Left ventricle myocardium inferior (tissue), 1 donor: Measurements from ENCODE around the gene CCDC71L. TPM values are rescaled to one million over a fixed set of nuclear protein-coding genes. Genes with fewer than 3 reads are reported as not detected.

Source experiments
- DNase-seq: peaks from one replicate; pipeline ENCODE4 v3.0.0-alpha.2; 2020
- H3K27ac ChIP-seq: fragments of 200-600 bp; replicated peaks from 2 replicates; pipeline ENCODE4 v1.8.0; 2021
- H3K27me3 ChIP-seq: fragments of 200-600 bp; 2 replicates; pipeline ENCODE4 v1.8.0; 2021; ENCODE audit warnings: low read depth
- H3K36me3 ChIP-seq: fragments of 200-600 bp; 2 replicates; pipeline ENCODE4 v1.8.0; 2021
- H3K4me1 ChIP-seq: fragments of 200-600 bp; 2 replicates; pipeline ENCODE4 v1.8.0; 2021
- H3K4me3 ChIP-seq: fragments of 200-600 bp; 2 replicates; pipeline ENCODE4 v1.8.0; 2021; ENCODE audit warnings: mild to moderate bottlenecking, moderate library complexity
- H3K9me3 ChIP-seq: fragments of 200-600 bp; replicated peaks from 2 replicates; pipeline ENCODE4 v1.8.0; 2021
- intact Hi-C: fragments of 100-400 bp; cut with micrococcal nuclease; formaldehyde crosslinking; loops from one replicate; pipeline ENCODE4 v1.11.0; 2022
- total RNA-seq: library from RNA; stranded (reverse); fragmentation: NEBNext Ultra II Directional; extraction: Animal tissue kit (Norgen Biotek cat#: 25700); gene quantifications from one replicate; pipeline ENCODE4 v1.2.1, GENCODE V29; 2021
- TF ChIP-seq, protein P1 (sequence below): fragments of 200-600 bp; IDR thresholded peaks from 2 replicates; pipeline ENCODE4 v1.8.0; 2021; ENCODE audit warnings: antibody characterized with exemption, mild to moderate bottlenecking, borderline replicate concordance
- donor health status: DM: no; HTN: yes; CAD: no; lungs with severe emphysema.

The CCDC71L gene
- total RNA-seq, 1 donor from 2014 or later = 6.0 TPM

DNA sequence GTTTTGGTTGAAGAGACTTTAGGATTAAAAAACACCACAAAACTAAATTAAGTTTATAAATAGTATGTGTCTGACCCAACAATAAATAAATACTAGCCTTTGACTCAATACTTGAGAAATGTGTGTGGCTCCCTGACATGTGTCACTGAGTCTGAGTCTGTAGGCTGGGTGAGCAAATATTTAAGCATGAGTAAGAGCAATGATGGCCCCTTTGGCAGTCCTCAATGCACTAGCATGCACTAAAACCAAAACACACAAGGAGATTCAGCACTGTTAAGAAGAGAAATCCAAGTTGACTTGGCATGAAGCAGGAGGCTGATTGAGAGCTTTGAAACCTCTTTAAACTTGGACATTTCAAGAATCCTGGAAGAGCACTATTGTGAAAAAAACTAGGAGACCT is 37.1 kb downstream of the CCDC71L start:
- no peaks in the 10 kb centered on the region for H3K27me3 ChIP-seq
- no peak for DNase-seq
- H3K4me3 ChIP-seq = no peak overlapping the region
- H3K9me3 ChIP-seq = peaks cover 20% of the 10 kb centered on the region
- H3K36me3 ChIP-seq = no peaks in the 10 kb centered on the region
- TF ChIP-seq, protein P1, sequence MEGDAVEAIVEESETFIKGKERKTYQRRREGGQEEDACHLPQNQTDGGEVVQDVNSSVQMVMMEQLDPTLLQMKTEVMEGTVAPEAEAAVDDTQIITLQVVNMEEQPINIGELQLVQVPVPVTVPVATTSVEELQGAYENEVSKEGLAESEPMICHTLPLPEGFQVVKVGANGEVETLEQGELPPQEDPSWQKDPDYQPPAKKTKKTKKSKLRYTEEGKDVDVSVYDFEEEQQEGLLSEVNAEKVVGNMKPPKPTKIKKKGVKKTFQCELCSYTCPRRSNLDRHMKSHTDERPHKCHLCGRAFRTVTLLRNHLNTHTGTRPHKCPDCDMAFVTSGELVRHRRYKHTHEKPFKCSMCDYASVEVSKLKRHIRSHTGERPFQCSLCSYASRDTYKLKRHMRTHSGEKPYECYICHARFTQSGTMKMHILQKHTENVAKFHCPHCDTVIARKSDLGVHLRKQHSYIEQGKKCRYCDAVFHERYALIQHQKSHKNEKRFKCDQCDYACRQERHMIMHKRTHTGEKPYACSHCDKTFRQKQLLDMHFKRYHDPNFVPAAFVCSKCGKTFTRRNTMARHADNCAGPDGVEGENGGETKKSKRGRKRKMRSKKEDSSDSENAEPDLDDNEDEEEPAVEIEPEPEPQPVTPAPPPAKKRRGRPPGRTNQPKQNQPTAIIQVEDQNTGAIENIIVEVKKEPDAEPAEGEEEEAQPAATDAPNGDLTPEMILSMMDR = no peak
- no peak overlapping the region for H3K27ac ChIP-seq
- H3K4me1 ChIP-seq = peaks cover 15% of the 10 kb centered on the region
- intact Hi-C loops = no loop called here

- Histone ChIP-seq H3K27me3 (no peaks in the 10 kb centered on the region), H3K4me3 (no peak overlapping the region), H3K9me3 (peaks cover 20% of the 10 kb centered on the region), H3K4me1 (peaks cover 20% of the 10 kb centered on the region), H3K36me3 (no peaks in the 10 kb centered on the region), H3K27ac (no peak overlapping the region)
- no peak for DNase-seq
- TF ChIP-seq, protein P1 = no peak
- intact Hi-C loops = no loop called here
Observed at GRCh38 chr7:106623315-106623660, 37.7 kb downstream of the CCDC71L start.

- no peaks in the 10 kb centered on the region for H3K27me3 ChIP-seq
- no peak overlapping the region for H3K4me3 ChIP-seq
- TF ChIP-seq, protein P1 = no peak
- intact Hi-C loops = no loop called here
- no peak for DNase-seq
- H3K9me3 ChIP-seq = peaks cover 20% of the 10 kb centered on the region
- no peak overlapping the region for H3K27ac ChIP-seq
- H3K36me3 ChIP-seq = no peaks in the 10 kb centered on the region
- peaks cover 26% of the 10 kb centered on the region for H3K4me1 ChIP-seq
Observed at GRCh38 chr7:106622654-106623314, 38.2 kb downstream of the CCDC71L start.

- Histone ChIP-seq H3K27me3 (no peaks in the 10 kb centered on the region), H3K36me3 (no peaks in the 10 kb centered on the region), H3K9me3 (peaks cover 20% of the 10 kb centered on the region), H3K4me1 (peaks cover 30% of the 10 kb centered on the region), H3K4me3 (no peak overlapping the region), H3K27ac (no peak overlapping the region)
- DNase-seq = no peak
- TF ChIP-seq, protein P1 = no peak
- intact Hi-C loops = no loop called here
Observed at GRCh38 chr7:106621393-106622132, 39.4 kb downstream of the CCDC71L start.

- H3K36me3 ChIP-seq = no peaks in the 10 kb centered on the region
- TF ChIP-seq, protein P1 = no peak
- H3K9me3 ChIP-seq = peaks cover 20% of the 10 kb centered on the region
- DNase-seq = no peak
- intact Hi-C loops = no loop called here
- no peak overlapping the region for H3K4me3 ChIP-seq
- no peak overlapping the region for H3K27ac ChIP-seq
- no peaks in the 10 kb centered on the region for H3K27me3 ChIP-seq
- peaks cover 26% of the 10 kb centered on the region for H3K4me1 ChIP-seq
Observed at GRCh38 chr7:106620676-106621075, 40.3 kb downstream of the CCDC71L start.
